ENCODE data around the gene KIF17.

KIF17 gene

DNA sequence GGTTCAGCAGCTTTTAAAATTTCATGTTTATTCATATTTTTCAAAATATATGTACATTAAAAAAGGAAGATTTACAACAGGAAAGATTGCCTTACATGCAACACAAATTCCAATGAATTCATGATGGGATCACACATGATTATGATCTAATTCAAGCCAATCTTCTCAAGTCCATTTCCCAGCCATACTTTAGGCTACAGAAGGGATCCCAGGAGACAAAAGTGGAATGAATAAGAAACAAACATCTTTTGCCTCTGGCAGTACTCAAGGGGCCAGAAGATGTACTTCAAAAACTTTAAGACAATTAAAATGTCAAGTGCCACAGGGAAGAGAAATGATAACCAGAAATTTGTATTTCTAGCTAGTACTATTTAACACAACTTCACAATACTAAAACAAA lies 24.9 kb upstream of the KIF17 start:
- no peak overlapping the region for H3K27ac ChIP-seq (replicated peaks)
- DNase-seq (ENCODE audit: low read depth in 1 of 2, low spot score in 1 of 2): no peak
- no peaks in the 10 kb centered on the region for H3K27me3 ChIP-seq (ENCODE audit: insufficient read depth, poor library complexity, severe bottlenecking)
- TF ChIP-seq, protein P1, sequence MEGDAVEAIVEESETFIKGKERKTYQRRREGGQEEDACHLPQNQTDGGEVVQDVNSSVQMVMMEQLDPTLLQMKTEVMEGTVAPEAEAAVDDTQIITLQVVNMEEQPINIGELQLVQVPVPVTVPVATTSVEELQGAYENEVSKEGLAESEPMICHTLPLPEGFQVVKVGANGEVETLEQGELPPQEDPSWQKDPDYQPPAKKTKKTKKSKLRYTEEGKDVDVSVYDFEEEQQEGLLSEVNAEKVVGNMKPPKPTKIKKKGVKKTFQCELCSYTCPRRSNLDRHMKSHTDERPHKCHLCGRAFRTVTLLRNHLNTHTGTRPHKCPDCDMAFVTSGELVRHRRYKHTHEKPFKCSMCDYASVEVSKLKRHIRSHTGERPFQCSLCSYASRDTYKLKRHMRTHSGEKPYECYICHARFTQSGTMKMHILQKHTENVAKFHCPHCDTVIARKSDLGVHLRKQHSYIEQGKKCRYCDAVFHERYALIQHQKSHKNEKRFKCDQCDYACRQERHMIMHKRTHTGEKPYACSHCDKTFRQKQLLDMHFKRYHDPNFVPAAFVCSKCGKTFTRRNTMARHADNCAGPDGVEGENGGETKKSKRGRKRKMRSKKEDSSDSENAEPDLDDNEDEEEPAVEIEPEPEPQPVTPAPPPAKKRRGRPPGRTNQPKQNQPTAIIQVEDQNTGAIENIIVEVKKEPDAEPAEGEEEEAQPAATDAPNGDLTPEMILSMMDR (IDR thresholded peaks at IDR 0.05; ENCODE audit: insufficient read depth, low read length): no peak
- TF ChIP-seq GABPA (IDR thresholded peaks at IDR 0.05; ENCODE audit: low read depth) (no peak), REST (IDR thresholded peaks at IDR 0.05; ENCODE audit: insufficient replicate concordance, low read depth) (no peak), SPI1 (IDR thresholded peaks at IDR 0.05; ENCODE audit: borderline replicate concordance, low read depth) (no peak), POLR2AphosphoS5 (IDR thresholded peaks at IDR 0.05; ENCODE audit: low read depth) (no peak)
- no peak overlapping the region for H3K4me3 ChIP-seq (replicated peaks; ENCODE audit: insufficient read depth, low read length)

- H3K27ac ChIP-seq (replicated peaks): no peak overlapping the region
- H3K4me3 ChIP-seq (replicated peaks; ENCODE audit: insufficient read depth, low read length): no peak overlapping the region
- no peak for TF ChIP-seq REST (IDR thresholded peaks at IDR 0.05; ENCODE audit: insufficient replicate concordance, low read depth)
- TF ChIP-seq, protein P1 (IDR thresholded peaks at IDR 0.05; ENCODE audit: insufficient read depth, low read length): no peak
- no peak for TF ChIP-seq POLR2AphosphoS5 (IDR thresholded peaks at IDR 0.05; ENCODE audit: low read depth)
- no peak for TF ChIP-seq GABPA (IDR thresholded peaks at IDR 0.05; ENCODE audit: low read depth)
- TF ChIP-seq SPI1 (IDR thresholded peaks at IDR 0.05; ENCODE audit: borderline replicate concordance, low read depth): no peak
- no peaks in the 10 kb centered on the region for H3K27me3 ChIP-seq (ENCODE audit: insufficient read depth, poor library complexity, severe bottlenecking)
- no peak for DNase-seq (ENCODE audit: low read depth in 1 of 2, low spot score in 1 of 2)
Measured at GRCh38 chr1:20740781-20741180, 23.0 kb upstream of the KIF17 start.

GRCh38 chr1:20739225-20739624 lies 21.4 kb upstream of the KIF17 start:
- TF ChIP-seq GABPA (IDR thresholded peaks at IDR 0.05; ENCODE audit: low read depth) (no peak), SPI1 (IDR thresholded peaks at IDR 0.05; ENCODE audit: borderline replicate concordance, low read depth) (no peak), REST (IDR thresholded peaks at IDR 0.05; ENCODE audit: insufficient replicate concordance, low read depth) (no peak), POLR2AphosphoS5 (IDR thresholded peaks at IDR 0.05; ENCODE audit: low read depth) (no peak)
- TF ChIP-seq, protein P1 (IDR thresholded peaks at IDR 0.05; ENCODE audit: insufficient read depth, low read length): no peak
- Histone ChIP-seq H3K27me3 (ENCODE audit: insufficient read depth, poor library complexity, severe bottlenecking) (no peaks in the 10 kb centered on the region), H3K27ac (replicated peaks) (no peak overlapping the region), H3K4me3 (replicated peaks; ENCODE audit: insufficient read depth, low read length) (no peak overlapping the region)
- DNase-seq (ENCODE audit: low read depth in 1 of 2, low spot score in 1 of 2): no peak
